Thoracic aorta (tissue), 2 donors: ENCODE data around the gene OLR1. TPM values are rescaled to one million over a fixed set of nuclear protein-coding genes. Genes with fewer than 3 reads are reported as not detected.

Experiments
- ATAC-seq: fragments of 150-250 bp; one replicate; pipeline ENCODE4 v1.8.0; 2017; ENCODE audit warnings: low read depth; ENCODE audit not compliant: insufficient number of reproducible peaks, low FRiP score
- DNase-seq: peaks from one replicate; pipeline ENCODE4 v3.0.0-alpha.2; 2020; ENCODE audit warnings: low spot score
- H3K27ac ChIP-seq, 2 donors: fragments of 200-600 bp; sonication (generic); 1 replicate in 1 of 2; 2 replicates in 1 of 2; pipeline ENCODE4 v1.5.1; 2016; ENCODE audit warnings: mild to moderate bottlenecking in 2 of 2, moderate library complexity in 2 of 2
- H3K27me3 ChIP-seq: fragments of 200-600 bp; sonication (generic); replicated peaks from 2 replicates; pipeline ENCODE4 v1.6.0; 2016; ENCODE audit warnings: mild to moderate bottlenecking; ENCODE audit not compliant: insufficient read depth
- H3K36me3 ChIP-seq: fragments of 200-600 bp; sonication (generic); one replicate; pipeline ENCODE4 v1.5.1; 2016
- H3K4me1 ChIP-seq, 2 donors: fragments of 200-600 bp; sonication (generic); 1 replicate in 1 of 2; 2 replicates in 1 of 2; pipeline versions ENCODE4 v1.5.1 to v1.6.0; 2016; ENCODE audit warnings: low read depth in 2 of 2, mild to moderate bottlenecking in 1 of 2; ENCODE audit not compliant: control insufficient read depth in 1 of 2
- H3K4me3 ChIP-seq: fragments of 200-600 bp; sonication (generic); 2 replicates; pipeline ENCODE4 v1.5.1; 2016; ENCODE audit warnings: mild to moderate bottlenecking
- H3K9me3 ChIP-seq: fragments of 200-600 bp; sonication (generic); 2 replicates; pipeline ENCODE4 v1.5.1; 2016
- total RNA-seq, 2 donors: library from RNA; depleted of rRNA; stranded (reverse); fragments of >200 nt; gene quantifications; one replicate each; pipeline versions ENCODE4 v1.1.0 to v1.2.3, GENCODE V29; 2016
- TF ChIP-seq, protein P1 (sequence below): fragments of 200-600 bp; sonication (generic); IDR thresholded peaks from one replicate; pipeline ENCODE4 v1.5.1; 2019; ENCODE audit warnings: antibody characterized with exemption

OLR1 gene
- total RNA-seq, 2 donors from 2014 or later, result 1.4 to 2.8 TPM

DNA sequence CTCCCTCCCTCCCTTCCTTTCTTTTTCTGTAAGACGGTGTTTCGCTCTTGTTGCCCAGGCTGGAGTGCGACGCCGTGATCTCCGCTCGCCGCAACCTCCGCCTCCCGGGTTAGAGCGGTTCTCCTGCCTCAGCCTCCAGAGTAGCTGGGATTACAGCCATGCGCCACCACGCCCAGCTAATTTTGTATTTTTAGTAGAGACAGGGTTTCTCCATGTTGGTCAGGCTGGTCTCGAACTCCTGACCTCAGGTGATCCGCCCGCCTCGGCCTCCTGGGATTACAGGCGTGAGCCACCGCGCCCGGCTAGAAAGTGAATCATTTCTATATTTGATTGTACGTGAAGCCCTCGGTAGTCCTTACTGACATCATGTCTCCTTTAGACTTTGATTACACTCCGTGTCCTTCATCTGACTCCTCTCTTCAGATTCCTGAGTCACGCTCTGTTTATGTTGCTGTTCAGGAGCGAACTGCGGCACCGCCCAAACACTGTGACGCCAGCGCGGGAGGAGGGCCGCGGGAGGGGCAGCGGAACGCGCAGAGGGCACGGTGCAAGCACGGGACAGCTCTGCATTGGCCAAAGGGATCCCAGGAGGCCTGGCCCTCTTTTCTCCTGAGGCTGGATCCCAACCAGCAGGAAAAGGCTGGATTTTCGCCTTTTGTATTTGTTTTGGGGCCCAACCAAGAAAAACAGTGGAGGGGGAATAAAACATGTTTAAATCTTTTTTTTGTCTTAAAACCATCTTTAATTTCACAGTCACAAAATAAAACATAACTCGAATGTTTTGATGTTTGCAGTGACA lies 40.2 kb upstream of the OLR1 start:
- Histone ChIP-seq H3K4me1 (peaks cover 14 to 19% of the 10 kb centered on the region in 2 donors), H3K36me3 (no peaks in the 10 kb centered on the region), H3K27ac (peak overlapping the region; percentile 99 to 100)

DNA sequence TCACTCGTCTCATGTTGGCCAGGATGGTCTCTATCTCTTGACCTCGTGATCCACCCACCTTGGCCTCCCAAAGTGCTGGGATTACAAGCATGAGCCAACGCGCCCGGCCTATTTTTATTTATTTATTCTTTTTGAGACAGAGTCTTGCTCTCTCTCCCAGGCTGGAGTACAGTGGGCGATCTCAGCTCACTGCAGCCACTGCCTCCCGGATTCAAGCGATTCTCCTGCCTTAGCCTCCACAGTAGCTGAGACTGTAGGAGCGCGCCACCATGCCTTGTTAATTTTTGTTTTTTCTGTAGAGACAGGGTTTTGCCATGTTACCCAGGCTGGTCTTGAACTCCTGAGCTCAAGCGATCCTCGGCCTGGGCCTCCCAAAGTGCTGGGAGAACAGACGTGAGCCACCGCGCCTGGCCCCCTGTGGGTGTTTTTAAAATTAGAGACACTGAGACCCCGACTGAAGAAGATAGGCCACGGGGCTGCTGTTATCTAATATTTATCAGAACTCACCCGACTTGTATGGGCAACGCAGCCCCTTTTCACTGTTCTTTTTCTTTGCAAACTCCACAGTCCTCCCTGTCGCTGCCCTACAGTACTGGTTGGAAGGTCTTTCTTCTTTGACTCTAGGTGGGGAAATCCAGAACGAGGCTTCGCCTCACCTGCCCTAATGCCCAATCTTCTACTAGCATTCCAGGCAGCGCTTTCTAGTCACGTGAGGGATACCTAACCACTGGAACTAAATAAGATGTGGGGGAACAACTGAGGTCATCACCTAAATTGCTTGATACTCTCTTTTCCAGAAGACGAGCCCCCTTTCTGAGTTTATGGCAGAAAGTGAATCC lies 39.4 kb upstream of the OLR1 start:
- Histone ChIP-seq H3K27ac (peak overlapping the region; percentile 99 to 100), H3K4me1 (peaks cover 14 to 19% of the 10 kb centered on the region in 2 donors), H3K36me3 (no peaks in the 10 kb centered on the region), H3K9me3 (no peaks in the 10 kb centered on the region), H3K4me3 (peak overlapping the region; percentile 98), H3K27me3 (no peaks in the 10 kb centered on the region)
- no peak for DNase-seq
- no peak for ATAC-seq
- TF ChIP-seq, protein P1, sequence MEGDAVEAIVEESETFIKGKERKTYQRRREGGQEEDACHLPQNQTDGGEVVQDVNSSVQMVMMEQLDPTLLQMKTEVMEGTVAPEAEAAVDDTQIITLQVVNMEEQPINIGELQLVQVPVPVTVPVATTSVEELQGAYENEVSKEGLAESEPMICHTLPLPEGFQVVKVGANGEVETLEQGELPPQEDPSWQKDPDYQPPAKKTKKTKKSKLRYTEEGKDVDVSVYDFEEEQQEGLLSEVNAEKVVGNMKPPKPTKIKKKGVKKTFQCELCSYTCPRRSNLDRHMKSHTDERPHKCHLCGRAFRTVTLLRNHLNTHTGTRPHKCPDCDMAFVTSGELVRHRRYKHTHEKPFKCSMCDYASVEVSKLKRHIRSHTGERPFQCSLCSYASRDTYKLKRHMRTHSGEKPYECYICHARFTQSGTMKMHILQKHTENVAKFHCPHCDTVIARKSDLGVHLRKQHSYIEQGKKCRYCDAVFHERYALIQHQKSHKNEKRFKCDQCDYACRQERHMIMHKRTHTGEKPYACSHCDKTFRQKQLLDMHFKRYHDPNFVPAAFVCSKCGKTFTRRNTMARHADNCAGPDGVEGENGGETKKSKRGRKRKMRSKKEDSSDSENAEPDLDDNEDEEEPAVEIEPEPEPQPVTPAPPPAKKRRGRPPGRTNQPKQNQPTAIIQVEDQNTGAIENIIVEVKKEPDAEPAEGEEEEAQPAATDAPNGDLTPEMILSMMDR, result no peak

More for the DNA sequence above, 40.2 kb upstream of the OLR1 start:
- peak; percentile 89 for DNase-seq
- Histone ChIP-seq H3K4me3 (peak overlapping the region; percentile 98), H3K27me3 (no peaks in the 10 kb centered on the region), H3K9me3 (no peaks in the 10 kb centered on the region)
- ATAC-seq, result peak; percentile 92
- TF ChIP-seq, protein P1, result no peak

DNA sequence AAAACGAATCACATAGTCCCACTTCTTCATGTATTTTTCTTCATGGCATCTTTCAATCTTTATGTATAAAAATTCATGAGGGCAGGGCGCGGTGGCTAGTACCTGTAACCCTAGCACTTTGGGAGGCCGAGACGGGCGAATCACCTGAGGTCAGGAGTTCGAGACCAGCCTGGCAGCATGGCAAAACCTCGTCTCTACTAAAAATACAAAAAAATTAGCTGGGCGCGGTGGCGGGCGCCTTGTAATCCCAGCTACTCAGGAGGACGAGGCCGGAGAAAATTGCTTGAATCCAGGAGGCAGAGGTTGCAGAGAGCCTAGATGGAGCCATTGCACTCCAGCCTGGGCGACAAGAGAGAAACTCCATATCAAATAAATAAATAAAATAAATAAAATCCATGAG lies 38.3 kb upstream of the OLR1 start:
- DNase-seq (no peak), ATAC-seq (no peak)
- TF ChIP-seq, protein P1, result no peak

DNA sequence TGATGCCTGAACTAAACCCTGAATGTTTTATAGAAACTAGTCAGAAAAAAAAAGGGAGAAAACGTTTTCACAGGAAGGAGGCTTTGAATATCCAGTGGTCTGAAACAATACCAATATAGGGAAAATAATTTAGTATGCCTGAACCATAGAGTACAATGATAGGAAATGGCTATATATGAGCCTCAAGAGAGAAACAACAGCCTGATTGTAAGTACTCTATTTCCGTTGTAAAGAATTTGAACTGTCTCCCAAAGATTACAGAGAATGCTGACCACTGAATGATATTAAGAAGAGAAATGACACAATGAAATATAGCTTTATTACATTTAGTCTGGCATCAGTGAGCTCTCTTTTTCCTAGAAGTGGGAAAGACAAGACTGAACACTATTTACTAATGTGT lies 35.2 kb upstream of the OLR1 start:
- DNase-seq (no peak), ATAC-seq (no peak)
- H3K27ac ChIP-seq, result no peak overlapping the region

More for the DNA sequence above, 38.3 kb upstream of the OLR1 start:
- Histone ChIP-seq H3K9me3 (no peaks in the 10 kb centered on the region), H3K27me3 (no peaks in the 10 kb centered on the region), H3K36me3 (no peaks in the 10 kb centered on the region), H3K4me1 (peaks cover 6 to 10% of the 10 kb centered on the region in 2 donors), H3K4me3 (no peak overlapping the region), H3K27ac (no peak overlapping the region)

More for the DNA sequence above, 35.2 kb upstream of the OLR1 start:
- Histone ChIP-seq H3K36me3 (no peaks in the 10 kb centered on the region), H3K9me3 (no peaks in the 10 kb centered on the region), H3K27me3 (no peaks in the 10 kb centered on the region), H3K4me1 (no peaks in the 10 kb centered on the region), H3K4me3 (no peak overlapping the region)
- TF ChIP-seq, protein P1, result no peak
